H9 (cell line): ENCODE measurements around the gene CAMTA1. TPM values are rescaled to one million over a fixed set of nuclear protein-coding genes. Genes with fewer than 3 reads are reported as not detected.

Source experiments
- DNase-seq: peaks from one replicate; pipeline ENCODE4 v3.0.0-alpha.2; 2017
- H2AFZ ChIP-seq: one replicate; pipeline ENCODE4 v1.6.1; 2013; ENCODE audit warnings: mild to moderate bottlenecking, low read length, control low read depth, moderate library complexity
- H2AK5ac ChIP-seq: 2 replicates; pipeline ENCODE4 v1.6.1; 2013; ENCODE audit warnings: low read length, control low read depth, mixed read lengths; ENCODE audit not compliant: insufficient read length
- H2BK120ac ChIP-seq: one replicate; pipeline ENCODE4 v1.6.1; 2013; ENCODE audit warnings: low read depth, mild to moderate bottlenecking, low read length, control low read depth, inconsistent platforms; ENCODE audit not compliant: poor library complexity, severe bottlenecking
- H2BK12ac ChIP-seq: 2 replicates; pipeline ENCODE4 v1.6.1; 2013; ENCODE audit warnings: low read length, control low read depth, mixed read lengths, low read depth; ENCODE audit not compliant: insufficient read length
- H2BK15ac ChIP-seq: 2 replicates; pipeline ENCODE4 v1.6.1; 2013; ENCODE audit warnings: low read depth, low read length, control low read depth
- H2BK20ac ChIP-seq: one replicate; pipeline ENCODE4 v1.6.1; 2013; ENCODE audit warnings: low read depth, mild to moderate bottlenecking, low read length, control low read depth, inconsistent platforms; ENCODE audit not compliant: poor library complexity, severe bottlenecking
- H2BK5ac ChIP-seq: 2 replicates; pipeline ENCODE4 v1.6.1; 2013; ENCODE audit warnings: low read length, control low read depth, mixed read lengths; ENCODE audit not compliant: insufficient read length
- H3K14ac ChIP-seq: 2 replicates; pipeline ENCODE4 v1.6.1; 2013; ENCODE audit warnings: low read length, control low read depth; ENCODE audit not compliant: insufficient read depth
- H3K18ac ChIP-seq: 2 replicates; pipeline ENCODE4 v1.6.1; 2013; ENCODE audit warnings: low read depth, mild to moderate bottlenecking, mixed read lengths, low read length, control low read depth; ENCODE audit not compliant: insufficient read length
- H3K23ac ChIP-seq: 2 replicates; pipeline ENCODE4 v1.6.1; 2013; ENCODE audit warnings: low read length, control low read depth, mixed read lengths, low read depth; ENCODE audit not compliant: insufficient read length
- H3K23me2 ChIP-seq: 2 replicates; pipeline ENCODE4 v1.6.1; 2013; ENCODE audit warnings: low read depth, mild to moderate bottlenecking, mixed read lengths, low read length, control low read depth; ENCODE audit not compliant: insufficient read length, poor library complexity, severe bottlenecking
- H3K27ac ChIP-seq: 2 replicates; pipeline ENCODE4 v1.5.1; 2013; ENCODE audit warnings: low read length, control low read depth, mixed read lengths, low read depth; ENCODE audit not compliant: insufficient read length
- H3K27me3 ChIP-seq: 2 replicates; pipeline ENCODE4 v1.6.1; 2013; ENCODE audit warnings: low read length, control low read depth, inconsistent platforms; ENCODE audit not compliant: insufficient read depth
- H3K4ac ChIP-seq: 2 replicates; pipeline ENCODE4 v1.6.1; 2013; ENCODE audit warnings: low read depth, mild to moderate bottlenecking, control low read depth, inconsistent platforms, low read length, moderate library complexity
- H3K4me1 ChIP-seq: 2 replicates; pipeline ENCODE4 v1.6.1; 2013; ENCODE audit warnings: low read length, control low read depth, inconsistent platforms; ENCODE audit not compliant: insufficient read depth
- H3K4me2 ChIP-seq: 2 replicates; pipeline ENCODE4 v1.6.1; 2013; ENCODE audit warnings: low read length, control low read depth, mixed read lengths; ENCODE audit not compliant: insufficient read length, insufficient read depth
- H3K56ac ChIP-seq: 2 replicates; pipeline ENCODE4 v1.6.1; 2013; ENCODE audit warnings: low read depth, mild to moderate bottlenecking, mixed read lengths, low read length, control low read depth; ENCODE audit not compliant: insufficient read length
- H3K79me1 ChIP-seq: 2 replicates; pipeline ENCODE4 v1.6.1; 2013; ENCODE audit warnings: low read depth, mild to moderate bottlenecking, moderate library complexity, low read length, control low read depth, inconsistent platforms; ENCODE audit not compliant: insufficient read depth, poor library complexity, severe bottlenecking
- H3K79me2 ChIP-seq: 2 replicates; pipeline ENCODE4 v1.6.1; 2013; ENCODE audit warnings: low read length, control low read depth, inconsistent platforms; ENCODE audit not compliant: insufficient read depth
- H3K9ac ChIP-seq: 2 replicates; pipeline ENCODE4 v1.6.1; 2013; ENCODE audit warnings: low read length, control low read depth, mixed read lengths; ENCODE audit not compliant: insufficient read length; ENCODE audit errors: extremely low read depth
- H3K9me3 ChIP-seq: one replicate; pipeline ENCODE4 v1.6.1; 2013; ENCODE audit warnings: low read depth, low read length, inconsistent platforms; ENCODE audit not compliant: control insufficient read depth
- H3T11ph ChIP-seq: one replicate; pipeline ENCODE4 v1.6.1; 2013; ENCODE audit warnings: mild to moderate bottlenecking, low read length, control low read depth, inconsistent platforms
- H4K20me1 ChIP-seq: one replicate; pipeline ENCODE4 v1.6.1; 2013; ENCODE audit not compliant: control insufficient read depth, insufficient read length, insufficient read depth
- H4K5ac ChIP-seq: 2 replicates; pipeline ENCODE4 v1.6.1; 2013; ENCODE audit warnings: low read depth, mild to moderate bottlenecking, mixed read lengths, low read length, control low read depth; ENCODE audit not compliant: insufficient read length
- H4K8ac ChIP-seq: replicated peaks from 2 replicates; pipeline ENCODE4 v1.6.1; 2013; ENCODE audit warnings: low read length, control low read depth, mixed read lengths, low read depth; ENCODE audit not compliant: insufficient read length
- H4K91ac ChIP-seq: 2 replicates; pipeline ENCODE4 v1.6.1; 2013; ENCODE audit warnings: low read depth, mild to moderate bottlenecking, moderate library complexity, mixed read lengths, low read length, control low read depth; ENCODE audit not compliant: insufficient read length
- H3K27ac Mint-ChIP-seq, 3 experiments: 2 replicates in 2 of 3; 3 replicates in 1 of 3; pipeline ENCODE4 v1.8.0; 2020 to 2021; ENCODE audit warnings: mixed read lengths in 3 of 3, mild to moderate bottlenecking in 1 of 3, moderate library complexity in 1 of 3
- H3K27me3 Mint-ChIP-seq: 2 replicates; pipeline ENCODE4 v1.8.0; 2021; ENCODE audit warnings: low read depth, mild to moderate bottlenecking, moderate library complexity, mixed read lengths
- H3K36me3 Mint-ChIP-seq, 3 experiments: 2 replicates in 2 of 3; 3 replicates in 1 of 3; pipeline ENCODE4 v1.8.0; 2020 to 2021; ENCODE audit warnings: low read depth in 3 of 3, mixed read lengths in 3 of 3; ENCODE audit not compliant: insufficient read depth in 1 of 3
- H3K4me1 Mint-ChIP-seq, 2 experiments: 2 replicates each; pipeline ENCODE4 v1.8.0; 2020; ENCODE audit warnings: mixed read lengths in 2 of 2
- H3K4me3 Mint-ChIP-seq, 2 experiments: 2 replicates in 1 of 2; 3 replicates in 1 of 2; pipeline ENCODE4 v1.8.0; 2020 to 2021; ENCODE audit warnings: mild to moderate bottlenecking in 2 of 2, mixed read lengths in 2 of 2, moderate library complexity in 1 of 2
- H3K9me3 Mint-ChIP-seq, 2 experiments: 2 replicates in 1 of 2; 3 replicates in 1 of 2; pipeline ENCODE4 v1.8.0; 2020; ENCODE audit warnings: mild to moderate bottlenecking in 2 of 2, mixed read lengths in 2 of 2, moderate library complexity in 1 of 2
- CTCF ChIP-seq: fragments of 200-600 bp; sonication (generic); conservative IDR thresholded peaks from 3 replicates; pipeline ENCODE4 v1.8.0; 2021; ENCODE audit warnings: antibody characterized with exemption, mild to moderate bottlenecking
- WGBS: extraction: QIAGEN DNeasy Blood & Tissue Kit; methylation state at CpG from one replicate; pipeline ENCODE4 v1.1.7; 2013; ENCODE audit warnings: missing lambda C conversion rate, low lambda C conversion rate, mixed read lengths; ENCODE audit not compliant: insufficient read length; ENCODE audit errors: extremely low coverage; 5-methylcytosine and 5-hydroxymethylcytosine counted together
- total RNA-seq: library from RNA; stranded (reverse); gene quantifications from 2 replicates; pipeline ENCODE4 v1.2.1, GENCODE V29; 2021

CAMTA1 gene
- total RNA-seq, 1 experiment from 2014 or later = 115 TPM

GRCh38 chr1:7255303-7256058 is 470.2 kb downstream of the CAMTA1 start:
- no peak overlapping the region for H2BK20ac ChIP-seq
- no peaks in the 10 kb centered on the region for H3K79me2 ChIP-seq
- H2AK5ac ChIP-seq = no peak overlapping the region
- no peak overlapping the region for H4K8ac ChIP-seq
- H3K9ac ChIP-seq = no peak overlapping the region
- no peak overlapping the region for H3K56ac ChIP-seq
- no peak for DNase-seq
- H3K9me3 ChIP-seq = no peaks in the 10 kb centered on the region
- Mint-ChIP-seq H3K4me3 (no peak overlapping the region), H3K9me3 (no peaks in the 10 kb centered on the region), H3K36me3 (no peaks in the 10 kb centered on the region), H3K27ac (no peak overlapping the region), H3K27me3 (no peaks in the 10 kb centered on the region; the same call in 1 of the 2 replicates), H3K4me1 (peaks cover 24 to 26% of the 10 kb centered on the region in 2 experiments)
- H2BK12ac ChIP-seq = no peak overlapping the region
- peaks cover 4% of the 10 kb centered on the region for H3K23me2 ChIP-seq
- no peak overlapping the region for H4K91ac ChIP-seq
- WGBS = no CpG with 5 or more reads among the region's 13 CpGs
- no peak overlapping the region for H3T11ph ChIP-seq
- H2AFZ ChIP-seq = no peak overlapping the region
- H3K14ac ChIP-seq = no peak overlapping the region
- H3K4me2 ChIP-seq = no peak overlapping the region
- no peak overlapping the region for H3K27ac ChIP-seq
- no peak overlapping the region for H2BK5ac ChIP-seq
- no peak overlapping the region for H3K23ac ChIP-seq
- H3K4ac ChIP-seq = no peak overlapping the region
- H3K4me1 ChIP-seq = peaks cover 4% of the 10 kb centered on the region; the same call in 1 of the 2 replicates
- no peak overlapping the region for H4K5ac ChIP-seq
- H4K20me1 ChIP-seq = no peaks in the 10 kb centered on the region
- no peak for TF ChIP-seq CTCF
- no peak overlapping the region for H2BK15ac ChIP-seq
- no peaks in the 10 kb centered on the region for H3K79me1 ChIP-seq
- H3K27me3 ChIP-seq = no peaks in the 10 kb centered on the region
- H3K18ac ChIP-seq = no peak overlapping the region
- no peak overlapping the region for H2BK120ac ChIP-seq
